Right atrium auricular region (tissue), 2 donors: ENCODE measurements around the gene ZNF830. TPM values are rescaled to one million over a fixed set of nuclear protein-coding genes. Genes with fewer than 3 reads are reported as not detected.

ENCODE experiments used
- DNase-seq: peaks from one replicate; pipeline ENCODE4 v3.0.0-alpha.2; 2019; ENCODE audit warnings: low spot score
- H3K27ac ChIP-seq, 2 donors: fragments of 200-600 bp; sonication (generic); 1 replicate in 1 of 2; 2 replicates in 1 of 2; pipeline ENCODE4 v1.5.1; 2016 to 2019
- H3K27me3 ChIP-seq, 2 donors: fragments of 200-600 bp; sonication (generic); one replicate each; pipeline versions ENCODE4 v1.5.1 to v1.6.0; 2017 to 2019
- H3K36me3 ChIP-seq: fragments of 200-600 bp; sonication (generic); one replicate; pipeline ENCODE4 v1.5.1; 2016
- H3K4me1 ChIP-seq, 2 donors: fragments of 200-600 bp; sonication (generic); one replicate each; pipeline versions ENCODE4 v1.5.1 to v1.6.0; 2017 to 2019
- H3K4me3 ChIP-seq, 2 donors: fragments of 200-600 bp; sonication (generic); 1 replicate in 1 of 2; 2 replicates in 1 of 2; pipeline ENCODE4 v1.5.1; 2017 to 2019; ENCODE audit warnings: mild to moderate bottlenecking in 1 of 2, moderate library complexity in 1 of 2
- H3K9me3 ChIP-seq, 2 donors: fragments of 200-600 bp; sonication (generic); one replicate each; pipeline ENCODE4 v1.5.1; 2019
- total RNA-seq, 2 donors: library from RNA; depleted of rRNA; stranded (reverse); fragments of >200 nt; gene quantifications; one replicate each; pipeline ENCODE4 v1.1.0, GENCODE V29; 2016
- TF ChIP-seq, protein P1 (sequence below), 2 donors: fragments of 200-600 bp; sonication (generic); IDR thresholded peaks; one replicate each; pipeline ENCODE4 v1.5.1; 2019; ENCODE audit warnings: antibody characterized with exemption in 2 of 2

Gene ZNF830, protein sequence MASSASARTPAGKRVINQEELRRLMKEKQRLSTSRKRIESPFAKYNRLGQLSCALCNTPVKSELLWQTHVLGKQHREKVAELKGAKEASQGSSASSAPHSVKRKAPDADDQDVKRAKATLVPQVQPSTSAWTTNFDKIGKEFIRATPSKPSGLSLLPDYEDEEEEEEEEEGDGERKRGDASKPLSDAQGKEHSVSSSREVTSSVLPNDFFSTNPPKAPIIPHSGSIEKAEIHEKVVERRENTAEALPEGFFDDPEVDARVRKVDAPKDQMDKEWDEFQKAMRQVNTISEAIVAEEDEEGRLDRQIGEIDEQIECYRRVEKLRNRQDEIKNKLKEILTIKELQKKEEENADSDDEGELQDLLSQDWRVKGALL
- total RNA-seq: 1 to 10 TPM; 5.4 to 8.1 TPM

DNA sequence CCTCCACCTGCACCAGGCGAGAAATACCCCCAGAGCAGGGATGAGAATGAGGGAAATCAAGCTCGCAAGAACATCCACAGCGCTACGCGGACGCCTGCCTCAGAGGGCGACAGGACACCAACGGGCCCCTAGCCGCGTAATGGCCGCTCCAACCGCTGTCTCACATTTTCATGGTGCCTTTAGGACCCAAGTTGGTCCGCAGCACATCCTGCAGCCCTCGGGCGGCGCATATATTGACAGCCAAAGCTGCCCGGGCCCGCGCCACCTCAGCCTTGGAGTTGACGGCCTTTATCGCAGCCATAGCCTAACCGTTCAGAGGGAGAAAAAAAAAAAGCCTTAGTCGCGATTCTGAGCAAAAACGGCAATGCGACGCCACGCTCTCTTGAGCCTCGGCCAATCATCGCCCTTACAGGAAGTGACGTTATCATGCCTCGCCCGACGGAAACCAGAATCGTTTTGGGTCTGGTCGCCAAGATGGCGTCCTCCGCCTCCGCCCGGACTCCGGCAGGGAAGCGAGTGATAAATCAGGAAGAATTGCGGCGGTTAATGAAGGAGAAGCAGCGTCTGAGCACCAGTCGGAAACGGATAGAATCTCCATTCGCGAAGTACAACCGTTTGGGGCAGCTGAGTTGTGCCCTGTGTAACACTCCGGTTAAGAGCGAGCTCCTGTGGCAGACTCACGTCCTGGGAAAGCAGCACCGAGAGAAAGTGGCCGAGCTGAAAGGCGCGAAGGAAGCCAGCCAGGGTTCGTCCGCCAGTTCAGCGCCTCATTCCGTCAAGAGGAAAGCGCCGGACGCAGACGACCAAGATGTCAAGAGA is at the start of gene ZNF830, which contains the start of gene CCT6B:
Gene ZNF830 (plus strand): TSS at position 448 of the 819 bp plus-strand sequence. CDS start 27 bp downstream, at position 475.
Gene CCT6B (minus strand): TSS at position 368 of the 819 bp plus-strand sequence. CDS start 67 bp downstream, at position 301.
- Histone ChIP-seq H3K27ac (peak within 1 kb of the TSS; percentile 90 to 93), H3K36me3 (peaks cover 26% of the 10 kb centered on the region), H3K27me3 (no peaks in the 10 kb centered on the region), H3K9me3 (no peaks in the 10 kb centered on the region), H3K4me3 (peak within 1 kb of the TSS; percentile 79 to 87), H3K4me1 (peaks cover 0 to 20% of the 10 kb centered on the region in 2 donors)
- TF ChIP-seq, protein P1, sequence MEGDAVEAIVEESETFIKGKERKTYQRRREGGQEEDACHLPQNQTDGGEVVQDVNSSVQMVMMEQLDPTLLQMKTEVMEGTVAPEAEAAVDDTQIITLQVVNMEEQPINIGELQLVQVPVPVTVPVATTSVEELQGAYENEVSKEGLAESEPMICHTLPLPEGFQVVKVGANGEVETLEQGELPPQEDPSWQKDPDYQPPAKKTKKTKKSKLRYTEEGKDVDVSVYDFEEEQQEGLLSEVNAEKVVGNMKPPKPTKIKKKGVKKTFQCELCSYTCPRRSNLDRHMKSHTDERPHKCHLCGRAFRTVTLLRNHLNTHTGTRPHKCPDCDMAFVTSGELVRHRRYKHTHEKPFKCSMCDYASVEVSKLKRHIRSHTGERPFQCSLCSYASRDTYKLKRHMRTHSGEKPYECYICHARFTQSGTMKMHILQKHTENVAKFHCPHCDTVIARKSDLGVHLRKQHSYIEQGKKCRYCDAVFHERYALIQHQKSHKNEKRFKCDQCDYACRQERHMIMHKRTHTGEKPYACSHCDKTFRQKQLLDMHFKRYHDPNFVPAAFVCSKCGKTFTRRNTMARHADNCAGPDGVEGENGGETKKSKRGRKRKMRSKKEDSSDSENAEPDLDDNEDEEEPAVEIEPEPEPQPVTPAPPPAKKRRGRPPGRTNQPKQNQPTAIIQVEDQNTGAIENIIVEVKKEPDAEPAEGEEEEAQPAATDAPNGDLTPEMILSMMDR (IDR thresholded peaks at IDR 0.05): peak in 1 of 2 donors; percentile 15
- DNase-seq: peak; percentile 94

DNA sequence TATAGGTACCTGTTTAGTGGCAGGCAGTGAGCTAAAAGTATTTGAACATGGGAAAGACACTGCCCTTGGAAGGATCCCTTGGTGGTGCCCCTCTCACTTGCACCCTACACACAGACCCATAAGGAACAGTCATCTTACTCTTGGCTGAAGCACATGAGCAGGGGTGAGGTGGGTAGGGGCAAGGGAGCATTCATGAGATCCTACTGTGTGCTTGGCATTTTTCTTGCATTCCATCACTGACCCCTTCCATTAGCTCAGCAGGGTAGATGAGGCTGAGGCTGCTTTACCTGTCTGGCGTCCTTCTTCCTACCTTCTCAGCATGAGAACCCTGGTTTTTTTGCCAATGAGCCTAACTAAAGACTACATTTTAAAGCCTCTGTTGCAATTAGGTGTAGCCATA is 48.3 kb upstream of the ZNF830 start:
- H3K27ac ChIP-seq: no peak overlapping the region
- no peaks in the 10 kb centered on the region for H3K36me3 ChIP-seq
- H3K27me3 ChIP-seq: no peaks in the 10 kb centered on the region
- H3K9me3 ChIP-seq: no peaks in the 10 kb centered on the region
- TF ChIP-seq, protein P1 (IDR thresholded peaks at IDR 0.05): no peak
- no peak for DNase-seq
- H3K4me1 ChIP-seq: no peaks in the 10 kb centered on the region
- H3K4me3 ChIP-seq: no peak overlapping the region

DNA sequence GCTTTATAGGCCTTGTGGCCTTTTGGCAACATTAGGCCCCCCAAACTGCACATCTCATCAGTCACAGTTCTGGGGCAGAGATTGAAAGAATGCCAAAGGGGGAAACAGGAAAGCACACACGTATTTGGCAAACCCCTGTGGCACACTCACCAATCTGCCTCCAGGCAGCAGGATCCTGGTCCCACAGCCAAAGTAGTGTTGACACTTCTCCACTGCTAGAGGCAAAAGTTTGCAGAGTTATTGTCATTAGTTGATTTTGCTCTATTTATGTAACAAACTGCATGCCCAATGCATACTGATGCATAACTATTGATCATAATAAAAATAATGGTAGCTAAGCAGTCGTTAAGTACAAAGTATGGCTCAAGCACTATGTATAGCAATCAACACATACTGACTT is 45.2 kb upstream of the ZNF830 start:
- H3K4me1 ChIP-seq: no peaks in the 10 kb centered on the region

DNA sequence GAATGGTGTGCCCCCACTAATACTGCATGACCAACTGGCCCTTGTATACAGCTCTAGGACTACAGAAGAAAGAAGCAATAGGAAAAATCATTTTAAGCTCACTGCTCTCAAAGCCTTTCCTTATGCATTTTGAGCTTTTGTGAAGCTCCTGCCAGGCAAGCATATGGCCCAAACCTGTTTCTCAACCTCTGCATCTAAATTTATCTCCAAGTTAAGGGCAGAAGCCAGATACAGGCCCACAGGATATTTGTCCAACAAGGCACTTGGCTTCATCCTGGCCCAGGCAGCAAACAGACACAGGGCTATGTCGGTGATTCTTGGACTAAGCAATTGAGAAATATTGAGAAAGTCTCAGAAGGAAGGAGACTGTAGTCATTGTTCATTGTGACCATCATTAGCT is 44.0 kb upstream of the ZNF830 start:
- Histone ChIP-seq H3K36me3 (no peaks in the 10 kb centered on the region), H3K27ac (no peak overlapping the region), H3K4me1 (no peaks in the 10 kb centered on the region), H3K9me3 (no peaks in the 10 kb centered on the region), H3K27me3 (no peaks in the 10 kb centered on the region), H3K4me3 (no peak overlapping the region)
- TF ChIP-seq, protein P1 (IDR thresholded peaks at IDR 0.05): no peak
- DNase-seq: no peak

More for the DNA sequence above, 45.2 kb upstream of the ZNF830 start:
- Histone ChIP-seq H3K4me3 (no peak overlapping the region), H3K27me3 (no peaks in the 10 kb centered on the region), H3K9me3 (no peaks in the 10 kb centered on the region), H3K36me3 (no peaks in the 10 kb centered on the region), H3K27ac (no peak overlapping the region)
- TF ChIP-seq, protein P1 (IDR thresholded peaks at IDR 0.05): no peak
- DNase-seq: no peak

DNA sequence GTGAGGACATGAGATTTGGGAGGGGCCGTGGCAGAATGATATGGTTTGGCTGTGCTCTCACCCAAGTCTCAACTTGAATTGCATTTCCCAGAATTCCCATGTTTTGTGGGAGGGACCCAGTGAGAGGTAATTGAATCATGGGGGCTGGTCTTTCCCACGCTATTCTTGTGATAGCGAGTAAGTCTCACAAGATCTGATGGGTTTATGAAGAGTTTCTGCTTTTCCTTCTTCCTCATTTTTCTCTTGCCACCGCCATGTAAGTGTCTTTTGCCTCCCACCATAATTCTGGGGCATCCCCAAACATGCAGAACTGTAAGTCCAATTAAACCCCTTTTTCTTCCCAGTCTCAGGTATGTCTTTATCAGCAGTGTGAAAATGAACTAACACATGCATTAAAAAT is 40.7 kb upstream of the ZNF830 start:
- Histone ChIP-seq H3K4me3 (no peak overlapping the region), H3K4me1 (no peaks in the 10 kb centered on the region), H3K9me3 (no peaks in the 10 kb centered on the region), H3K27me3 (no peaks in the 10 kb centered on the region), H3K36me3 (no peaks in the 10 kb centered on the region), H3K27ac (no peak overlapping the region)
- DNase-seq: no peak
- TF ChIP-seq, protein P1 (IDR thresholded peaks at IDR 0.05): no peak
